ENCODE results near the gene ZMYND15. TPM values are rescaled to one million over a fixed set of nuclear protein-coding genes. Genes with fewer than 3 reads are reported as not detected.

ZMYND15 gene
- total and polyA plus RNA-seq, 2 of the 13 experiments (the other 11 are each of a cell fraction or from before 2014, with no cell fraction given), result 0.24 to 2.7 TPM

DNA sequence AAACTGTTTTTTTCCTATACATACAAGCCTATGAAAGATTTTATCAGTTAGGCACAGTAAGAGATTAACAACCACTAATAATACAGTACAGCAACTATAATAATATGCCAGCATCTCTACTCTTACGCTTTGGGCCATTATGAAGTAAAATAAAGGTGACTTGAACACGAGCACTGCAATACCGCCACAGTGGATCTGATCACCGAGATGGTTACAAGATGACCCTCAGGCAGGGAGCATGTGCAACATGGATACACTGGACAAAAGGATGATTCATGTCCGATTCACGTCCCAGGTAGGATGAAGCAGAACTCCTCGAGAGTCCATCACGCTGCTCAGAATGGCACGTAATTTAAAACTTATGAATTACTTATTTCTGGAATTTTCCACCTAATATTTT lies 46.2 kb upstream of the ZMYND15 start:
- no peaks in the 10 kb centered on the region for H3K27me3 ChIP-seq (ENCODE audit: control insufficient read depth in 1 of 2, insufficient read depth in 2 of 2, low read length in 2 of 2)
- BruUV-seq (replicated peaks), result no TSS peak

More for the DNA sequence above, 46.2 kb upstream of the ZMYND15 start:
- Histone ChIP-seq H3K9ac (ENCODE audit: insufficient read depth, low read depth, low read length) (no peak overlapping the region), H3K36me3 (replicated peaks in 1 of 2; ENCODE audit: control insufficient read depth in 1 of 2, insufficient read depth in 2 of 2, low read length in 2 of 2) (peaks cover 22 to 69% of the 10 kb centered on the region in 2 experiments), H3K4me2 (ENCODE audit: low read depth, low read length) (no peak overlapping the region), H3K4me1 (ENCODE audit: insufficient read depth, low read length) (no peaks in the 10 kb centered on the region), H2AFZ (ENCODE audit: low read length) (no peak overlapping the region), H3K27ac (ENCODE audit: extremely low read length, insufficient read depth, low read length) (no peak overlapping the region), H3K4me3 (replicated peaks in 1 of 3; ENCODE audit: insufficient read depth in 1 of 3, low read depth in 2 of 3, low read length in 3 of 3) (no peak overlapping the region), H3K9me3 (ENCODE audit: low read length) (no peaks in the 10 kb centered on the region), H4K20me1 (ENCODE audit: insufficient read depth, low read length) (peaks cover 7% of the 10 kb centered on the region), H3K79me2 (ENCODE audit: insufficient read depth, low read length) (peaks cover 77% of the 10 kb centered on the region)
- TF ChIP-seq ZNF552 (CRISPR knock-in tag; IDR thresholded peaks at IDR 0.05; ENCODE audit: borderline replicate concordance) (no peak), ZNF382 (CRISPR knock-in tag; IDR thresholded peaks at IDR 0.05; ENCODE audit: borderline replicate concordance) (no peak), KLF12 (CRISPR knock-in tag; IDR thresholded peaks at IDR 0.05; ENCODE audit: borderline replicate concordance) (no peak), ZMAT3 (CRISPR knock-in tag; conservative IDR thresholded peaks at IDR 0.05) (no peak), NKX3-1 (CRISPR knock-in tag; IDR thresholded peaks at IDR 0.05) (no peak), REPIN1 (CRISPR knock-in tag; IDR thresholded peaks at IDR 0.05; ENCODE audit: borderline replicate concordance, low read depth) (no peak), THAP9 (CRISPR knock-in tag; IDR thresholded peaks at IDR 0.05; ENCODE audit: borderline replicate concordance) (no peak), ZNF30 (CRISPR knock-in tag; IDR thresholded peaks at IDR 0.05) (no peak), USF2 (IDR thresholded peaks at IDR 0.05; ENCODE audit: low read depth, low read length) (no peak), USF2 (CRISPR knock-in tag; IDR thresholded peaks at IDR 0.05; ENCODE audit: borderline replicate concordance) (no peak), REXO4 (CRISPR knock-in tag; IDR thresholded peaks at IDR 0.05; ENCODE audit: borderline replicate concordance) (no peak), SP1 (IDR thresholded peaks at IDR 0.05) (no peak), SP1 (CRISPR knock-in tag; IDR thresholded peaks at IDR 0.05) (no peak), SPEN (CRISPR knock-in tag; IDR thresholded peaks at IDR 0.05; ENCODE audit: low read depth) (no peak)
- ATAC-seq (no peak), DNase-seq (ENCODE audit: low spot score) (no peak), FAIRE-seq (no peak)
- POLR2A ChIA-PET, result no interaction called here
- WGBS (ENCODE audit: low lambda C conversion rate), result 86% methylated on average over 9 of the region's 9 CpGs
- CTCF ChIA-PET (ENCODE audit: low intra/inter-chr PET ratio, low total read pairs), result no interaction called here
- intact Hi-C loops (cut with micrococcal nuclease; ENCODE audit: unreplicated experiment) (no loop called here), in situ Hi-C loops (cut with HindIII; ENCODE audit: extremely low pct_ligation_motif_present, low pct_unique_long_range_greater_than_20kb) (no loop called here)
